MM.1S (cell line): ENCODE data around the gene BEX4.
A peak's percentile ranks its signal among the peaks of the same experiment; 100 is the strongest.
"Not testable (repeated sequence)": the region's sequence is repeated elsewhere in the genome, so short reads cannot be mapped to it uniquely, and the experiment has no call there.

Experiments
- DNase-seq: peaks from one replicate; pipeline ENCODE4 v3.0.0-alpha.2; 2015
- H2AFZ ChIP-seq: fragments of 300-600 bp; sonication (generic); 2 replicates; pipeline ENCODE4 v1.6.0; 2016; ENCODE audit warnings: antibody characterized with exemption, low read length
- H3F3A ChIP-seq: fragments of 300-600 bp; sonication (generic); 2 replicates; pipeline ENCODE4 v1.6.1; 2016; ENCODE audit warnings: mild to moderate bottlenecking, antibody characterized with exemption, low read length, moderate library complexity, mixed read lengths; ENCODE audit not compliant: insufficient read depth
- H3K27ac ChIP-seq: fragments of 300-600 bp; sonication (generic); 2 replicates; pipeline ENCODE4 v1.5.1; 2016; ENCODE audit warnings: mild to moderate bottlenecking, low read length
- H3K27me3 ChIP-seq: fragments of 300-600 bp; sonication (generic); replicated peaks from 2 replicates; pipeline ENCODE4 v1.6.0; 2016; ENCODE audit warnings: low read length; ENCODE audit not compliant: insufficient read depth
- H3K36me3 ChIP-seq: fragments of 300-600 bp; sonication (generic); replicated peaks from 2 replicates; pipeline ENCODE4 v1.6.1; 2016; ENCODE audit warnings: mild to moderate bottlenecking, low read length, mixed read lengths; ENCODE audit not compliant: insufficient read depth
- H3K4me1 ChIP-seq: fragments of 300-600 bp; sonication (generic); 2 replicates; pipeline ENCODE4 v1.6.1; 2016; ENCODE audit warnings: low read length, mixed read lengths
- H3K4me2 ChIP-seq: fragments of 300-600 bp; sonication (generic); 2 replicates; pipeline ENCODE4 v1.6.0; 2016; ENCODE audit warnings: low read depth, low read length
- H3K4me3 ChIP-seq: fragments of 300-600 bp; sonication (generic); 2 replicates; pipeline ENCODE4 v1.5.1; 2016; ENCODE audit warnings: low read length, mixed read lengths
- H3K79me2 ChIP-seq: fragments of 300-600 bp; sonication (generic); 2 replicates; pipeline ENCODE4 v1.6.1; 2016; ENCODE audit warnings: mixed run types, low read length, mixed read lengths
- H3K9ac ChIP-seq: fragments of 300-600 bp; sonication (generic); 2 replicates; pipeline ENCODE4 v1.6.1; 2016; ENCODE audit warnings: low read length, mixed read lengths
- H3K9me2 ChIP-seq: fragments of 300-600 bp; sonication (generic); replicated peaks from 2 replicates; pipeline ENCODE4 v1.6.1; 2016; ENCODE audit warnings: mild to moderate bottlenecking, low read length, mixed read lengths; ENCODE audit not compliant: insufficient read depth
- H3K9me3 ChIP-seq: fragments of 300-600 bp; sonication (generic); replicated peaks from 2 replicates; pipeline ENCODE4 v1.6.1; 2016; ENCODE audit warnings: mild to moderate bottlenecking, low read length, mixed read lengths; ENCODE audit not compliant: insufficient read depth
- H4K20me1 ChIP-seq: fragments of 300-600 bp; sonication (generic); 2 replicates; pipeline ENCODE4 v1.6.1; 2016; ENCODE audit warnings: mild to moderate bottlenecking, low read length, moderate library complexity, mixed read lengths; ENCODE audit not compliant: insufficient read depth
- CTCF ChIP-seq: fragments of 300-600 bp; sonication (generic); IDR thresholded peaks from 2 replicates; pipeline ENCODE4 v1.5.1; 2016; ENCODE audit warnings: antibody characterized with exemption, low read length, mixed read lengths
- EZH2 ChIP-seq: fragments of 300-600 bp; sonication (generic); optimal IDR thresholded peaks from 2 replicates; pipeline ENCODE3; 2017; ENCODE audit warnings: low read depth, mild to moderate bottlenecking, antibody characterized with exemption, low read length, mixed read lengths
- EZH2phosphoT487 ChIP-seq: fragments of 300-600 bp; sonication (generic); IDR thresholded peaks from 2 replicates; pipeline ENCODE4 v1.6.1; 2018; ENCODE audit warnings: antibody characterized with exemption, low read length

The BEX4 gene

DNA sequence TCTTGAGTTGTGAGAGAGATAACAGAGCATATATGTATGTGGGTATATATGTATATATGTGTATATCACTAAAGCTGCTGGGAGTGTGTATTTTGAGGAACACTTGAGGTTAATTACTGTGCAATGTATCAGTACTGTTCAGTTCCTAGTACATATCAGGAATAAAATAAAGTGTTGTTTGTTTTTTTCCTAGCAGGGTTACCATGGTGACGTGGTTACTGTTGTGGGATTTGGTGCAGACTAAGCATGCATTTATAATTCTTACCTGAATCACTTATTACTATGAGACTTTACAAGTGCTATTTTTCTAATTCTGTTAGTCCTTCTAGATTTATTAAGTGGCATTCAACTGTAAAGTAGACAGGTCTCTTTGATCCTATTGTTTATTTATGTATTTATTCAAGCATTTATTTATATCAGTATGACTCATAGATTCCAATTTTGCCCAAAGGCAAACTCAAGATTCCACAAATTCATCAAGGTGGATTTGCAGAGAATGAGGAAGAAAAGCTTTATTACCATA, 26.9 kb upstream of the BEX4 start:
- H3K27me3 ChIP-seq, result no peaks in the 10 kb centered on the region
- no peak overlapping the region for H3K4me2 ChIP-seq
- TF ChIP-seq CTCF, result no peak
- no peak for TF ChIP-seq EZH2phosphoT487
- no peak for TF ChIP-seq EZH2

GRCh38 chrX:103197721-103198306, 17.1 kb upstream of the BEX4 start:
- Histone ChIP-seq H3K9me2 (no peaks in the 10 kb centered on the region), H2AFZ (0 out of 2 replicates have a peak overlapping the region, but pooled peaks have one; percentile 23), H3K9ac (no peak overlapping the region), H4K20me1 (no peaks in the 10 kb centered on the region), H3K4me3 (no peak overlapping the region), H3K9me3 (no peaks in the 10 kb centered on the region), H3K4me2 (no peak overlapping the region), H3K79me2 (no peaks in the 10 kb centered on the region), H3K4me1 (no peaks in the 10 kb centered on the region), H3K36me3 (no peaks in the 10 kb centered on the region), H3K27me3 (no peaks in the 10 kb centered on the region), H3F3A (no peaks in the 10 kb centered on the region), H3K27ac (no peak overlapping the region)
- no peak for TF ChIP-seq EZH2phosphoT487
- no peak for DNase-seq

More for the DNA sequence above, 26.9 kb upstream of the BEX4 start:
- Histone ChIP-seq H3K9me2 (no peaks in the 10 kb centered on the region), H3K9me3 (no peaks in the 10 kb centered on the region), H4K20me1 (no peaks in the 10 kb centered on the region), H3K9ac (no peak overlapping the region), H3K27ac (no peak overlapping the region), H2AFZ (no peak overlapping the region), H3K4me1 (no peaks in the 10 kb centered on the region), H3F3A (no peaks in the 10 kb centered on the region), H3K4me3 (no peak overlapping the region), H3K79me2 (no peaks in the 10 kb centered on the region), H3K36me3 (no peaks in the 10 kb centered on the region)
- no peak for DNase-seq

GRCh38 chrX:103198668-103199067, 16.2 kb upstream of the BEX4 start:
- H3K4me1 ChIP-seq, H3K27ac ChIP-seq, H3K4me2 ChIP-seq, H3K9ac ChIP-seq, H4K20me1 ChIP-seq, DNase-seq, H3K36me3 ChIP-seq, H3K9me2 ChIP-seq, H3K9me3 ChIP-seq, H3K27me3 ChIP-seq, H3K4me3 ChIP-seq, H2AFZ ChIP-seq, H3F3A ChIP-seq, H3K79me2 ChIP-seq: not testable (repeated sequence)

GRCh38 chrX:103201041-103201440, 13.9 kb upstream of the BEX4 start:
- H3K9me2 ChIP-seq, result no peaks in the 10 kb centered on the region

More at GRCh38 chrX:103201041-103201440, 13.9 kb upstream of the BEX4 start:
- Histone ChIP-seq H3K4me3 (no peak overlapping the region), H2AFZ (no peak overlapping the region), H3K9ac (no peak overlapping the region), H3K9me3 (no peaks in the 10 kb centered on the region), H3K4me1 (no peaks in the 10 kb centered on the region), H3K27me3 (no peaks in the 10 kb centered on the region), H4K20me1 (no peaks in the 10 kb centered on the region), H3F3A (no peaks in the 10 kb centered on the region), H3K36me3 (no peaks in the 10 kb centered on the region), H3K27ac (no peak overlapping the region), H3K4me2 (no peak overlapping the region), H3K79me2 (no peaks in the 10 kb centered on the region)
- no peak for TF ChIP-seq CTCF
- no peak for TF ChIP-seq EZH2phosphoT487
- no peak for TF ChIP-seq EZH2
- DNase-seq, result peak; percentile 8
